Left lung (tissue), 10 donors: ENCODE data around the gene ZNF653. TPM values are rescaled to one million over a fixed set of nuclear protein-coding genes. Genes with fewer than 3 reads are reported as not detected.

Experiments
- ATAC-seq: fragments of 200-7000 bp; cut with Tn5 transposase; one replicate; pipeline ENCODE4 v1.9.1; 2020; ENCODE audit warnings: moderate library complexity
- DNase-seq, 4 donors: peaks; one replicate each; pipeline ENCODE4 v3.0.0-alpha.2; 2013 to 2020
- H3K27ac ChIP-seq, 2 donors: fragments of 200-600 bp; sonication (generic) in 1 of 2; one replicate each; pipeline versions ENCODE4 v1.5.0 to v1.8.0; 2020 to 2021
- H3K27me3 ChIP-seq, 2 donors: fragments of 200-600 bp; sonication (generic) in 1 of 2; one replicate each; pipeline versions ENCODE4 v1.5.0 to v1.8.0; 2020 to 2021
- H3K36me3 ChIP-seq, 2 donors: fragments of 200-600 bp; sonication (generic) in 1 of 2; one replicate each; pipeline versions ENCODE4 v1.5.0 to v1.8.0; 2020 to 2021
- H3K4me1 ChIP-seq, 2 donors: fragments of 200-600 bp; one replicate each; pipeline ENCODE4 v1.8.0; 2021
- H3K4me3 ChIP-seq, 2 donors: fragments of 200-600 bp; sonication (generic) in 1 of 2; one replicate each; pipeline versions ENCODE4 v1.5.0 to v1.8.0; 2020 to 2021; ENCODE audit warnings: mild to moderate bottlenecking in 1 of 2
- H3K9me3 ChIP-seq, 2 donors: fragments of 200-600 bp; sonication (generic) in 1 of 2; one replicate each; pipeline versions ENCODE4 v1.5.0 to v1.8.0; 2020 to 2021
- CTCF ChIP-seq, 2 donors: fragments of 200-600 bp; sonication (generic) in 1 of 2; IDR thresholded peaks; one replicate each; pipeline versions ENCODE4 v1.5.0 to v1.8.0; 2021; ENCODE audit warnings: antibody characterized with exemption in 2 of 2
- intact Hi-C, 2 donors: fragments of 100-400 bp; cut with DNase I; formaldehyde crosslinking; loops; one replicate each; pipeline versions ENCODE4 v1.11.2 to v1.14.2; 2022
- polyA plus RNA-seq, 6 donors: library from polyadenylated mRNA; unstranded; fragments of 120-200 nt; gene quantifications; one replicate each; pipeline ENCODE4 v1.2.1, GENCODE V29; 2013; ENCODE audit not compliant: insufficient read length in 6 of 6
- total RNA-seq, 2 donors: library from RNA; stranded (reverse); fragmentation: NEBNext Ultra II Directional; extraction: Animal tissue kit (Norgen Biotek cat#: 25700); gene quantifications; one replicate each; pipeline ENCODE4 v1.2.1, GENCODE V29; 2021
- donor health status: DM: no; HTN: yes; CAD: no.
- donor health status: DM: no; HTN: no; CAD: no.

The ZNF653 gene
- total and polyA plus RNA-seq, 8 donors: 7.3 to 10.1 (median 8.3) TPM

DNA sequence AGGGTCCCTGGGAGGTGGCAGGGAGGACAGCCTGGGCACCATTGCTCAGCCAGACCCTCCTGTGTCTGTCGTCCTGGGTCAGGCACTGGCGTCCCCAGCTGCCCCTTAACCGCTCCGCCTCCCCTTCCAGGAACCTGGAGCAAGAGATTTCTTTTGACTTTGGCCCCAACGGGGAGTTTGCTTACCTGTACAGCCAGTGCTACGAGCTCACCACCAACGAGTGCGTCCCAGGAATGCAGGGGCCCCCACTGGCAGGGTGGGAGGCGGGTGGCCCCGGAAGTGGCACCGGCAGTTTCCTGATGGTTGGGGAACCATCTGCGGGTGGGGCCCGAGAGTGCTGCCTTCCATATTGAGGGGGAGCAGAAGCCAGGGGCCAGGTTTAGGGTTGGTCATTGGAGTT lies 57.2 kb downstream of the ZNF653 start:
- Histone ChIP-seq H3K36me3 (peaks cover 0 to 77% of the 10 kb centered on the region in 2 donors), H3K4me3 (no peak overlapping the region), H3K27me3 (peaks cover 0 to under 1% of the 10 kb centered on the region in 2 donors), H3K27ac (no peak overlapping the region), H3K9me3 (no peaks in the 10 kb centered on the region), H3K4me1 (no peaks in the 10 kb centered on the region)
- DNase-seq (no peak), ATAC-seq (no peak)
- TF ChIP-seq CTCF (IDR thresholded peaks at IDR 0.05): no peak
- intact Hi-C loops: loop anchor here in 1 of 2 donors (10.0 kb wide), 1 partner anchor 154 kb away; the partner anchor contains the start of gene TSPAN16

DNA sequence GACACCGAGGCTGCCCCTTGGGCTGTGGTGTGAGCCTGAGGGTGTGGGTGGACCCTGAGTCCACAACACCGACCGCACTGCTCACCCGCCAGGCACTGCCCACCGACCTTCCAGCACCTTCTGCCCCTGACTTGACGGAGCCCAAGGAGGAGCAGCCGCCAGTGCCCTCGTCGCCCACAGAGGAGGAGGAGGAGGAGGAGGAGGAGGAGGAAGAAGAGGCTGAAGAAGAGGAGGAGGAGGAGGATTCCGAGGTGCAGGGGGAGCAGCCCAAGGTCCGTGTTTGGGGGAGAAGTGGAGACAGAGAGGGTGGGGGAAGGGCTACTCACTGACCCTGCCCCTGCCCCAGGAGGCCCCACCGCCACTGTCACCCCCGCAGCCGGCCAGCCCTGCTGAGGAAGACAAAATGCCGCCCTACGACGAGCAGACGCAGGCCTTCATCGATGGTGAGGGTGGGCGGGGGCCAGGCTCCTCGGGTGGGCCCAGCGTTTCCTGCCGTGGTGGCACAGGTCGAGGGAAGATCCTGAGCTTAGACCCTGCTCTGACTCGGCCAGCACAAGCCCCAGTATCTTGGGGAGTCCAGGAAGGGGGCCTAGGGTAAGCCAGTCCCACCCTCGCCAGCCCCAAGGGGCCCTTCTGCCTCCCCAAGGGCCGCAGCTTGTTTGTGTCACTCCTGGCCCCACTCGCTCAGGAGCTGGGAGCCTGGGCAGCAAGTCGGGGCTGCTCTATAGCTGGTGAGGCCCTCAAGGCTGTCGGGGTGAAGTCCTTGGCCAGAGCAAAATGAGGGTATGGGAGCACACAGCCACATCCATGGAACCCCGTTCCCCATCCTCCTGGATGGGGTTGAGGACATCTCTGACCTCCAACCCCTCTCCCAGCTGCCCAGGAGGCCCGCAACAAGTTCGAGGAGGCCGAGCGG lies 58.0 kb downstream of the ZNF653 start:
- no peak for ATAC-seq
- TF ChIP-seq CTCF (IDR thresholded peaks at IDR 0.05): no peak
- no peak overlapping the region for H3K27ac ChIP-seq

GRCh38 chr19:11446652-11447301 lies 58.9 kb downstream of the ZNF653 start:
- intact Hi-C loops: loop anchor here in 1 of 2 donors (10.0 kb wide), 1 partner anchor 152 kb away; the partner anchor contains the start of gene TSPAN16
- Histone ChIP-seq H3K27ac (no peak overlapping the region), H3K4me3 (no peak overlapping the region), H3K36me3 (peaks cover 0 to 93% of the 10 kb centered on the region in 2 donors), H3K9me3 (no peaks in the 10 kb centered on the region), H3K4me1 (no peaks in the 10 kb centered on the region), H3K27me3 (no peaks in the 10 kb centered on the region)
- TF ChIP-seq CTCF (IDR thresholded peaks at IDR 0.05): peak; percentile 69 to 83
- ATAC-seq (peak; percentile 84), DNase-seq (peak in 1 of 4 donors; percentile 93)

More for the DNA sequence above, 58.0 kb downstream of the ZNF653 start:
- no peaks in the 10 kb centered on the region for H3K4me1 ChIP-seq
- H3K27me3 ChIP-seq: no peaks in the 10 kb centered on the region
- DNase-seq: no peak
- H3K4me3 ChIP-seq: no peak overlapping the region
- peaks cover 0 to 85% of the 10 kb centered on the region in 2 donors for H3K36me3 ChIP-seq
- intact Hi-C loops: loop anchor here in 1 of 2 donors (10.0 kb wide), 1 partner anchor 153 kb away; the partner anchor contains the start of gene TSPAN16
- H3K9me3 ChIP-seq: no peaks in the 10 kb centered on the region

- TF ChIP-seq CTCF (IDR thresholded peaks at IDR 0.05): no peak
- DNase-seq (no peak), ATAC-seq (no peak)
- no peaks in the 10 kb centered on the region for H3K4me1 ChIP-seq
- H3K27me3 ChIP-seq: no peaks in the 10 kb centered on the region
- intact Hi-C loops: loop anchor here in 1 of 2 donors (10.0 kb wide), 1 partner anchor 151 kb away; the partner anchor contains the start of gene TSPAN16
- peaks cover 1 to 98% of the 10 kb centered on the region in 2 donors for H3K36me3 ChIP-seq
- H3K27ac ChIP-seq: no peak overlapping the region
- no peaks in the 10 kb centered on the region for H3K9me3 ChIP-seq
- no peak overlapping the region for H3K4me3 ChIP-seq
These were observed 59.4 kb downstream of the ZNF653 start for GRCh38 chr19:11446271-11446651.

DNA sequence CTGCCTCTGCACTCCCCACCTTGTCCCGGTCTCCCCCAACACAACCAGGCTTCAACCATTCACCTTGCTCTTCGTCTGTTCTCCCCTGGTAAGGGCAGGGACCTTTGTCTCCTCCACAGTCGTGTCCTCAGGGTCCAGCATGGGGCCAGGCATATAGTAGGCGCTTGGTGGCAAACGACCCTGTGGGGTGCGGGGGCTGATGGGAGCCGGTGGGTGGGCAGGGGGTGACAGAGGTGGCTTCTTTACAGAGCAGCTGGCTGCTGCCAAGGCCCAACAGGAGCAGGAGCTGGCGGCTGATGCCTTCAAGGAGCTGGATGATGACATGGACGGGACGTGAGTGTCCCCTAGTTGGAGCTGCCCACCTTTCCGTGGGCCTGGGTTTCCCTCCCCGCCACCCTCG lies 60.5 kb downstream of the ZNF653 start:
- no peak overlapping the region for H3K27ac ChIP-seq
- H3K9me3 ChIP-seq: no peaks in the 10 kb centered on the region
- DNase-seq: no peak
- no peaks in the 10 kb centered on the region for H3K4me1 ChIP-seq
- H3K4me3 ChIP-seq: no peak overlapping the region
- TF ChIP-seq CTCF (IDR thresholded peaks at IDR 0.05): no peak
- H3K27me3 ChIP-seq: no peaks in the 10 kb centered on the region
- ATAC-seq: no peak
- intact Hi-C loops: loop anchor here in 1 of 2 donors (10.0 kb wide), 1 partner anchor 150 kb away; the partner anchor contains the start of gene TSPAN16
- H3K36me3 ChIP-seq: peaks cover 3 to 99% of the 10 kb centered on the region in 2 donors
